GM13976 (cell line): ENCODE results near the gene DCK.
A peak's percentile ranks its signal among the peaks of the same experiment; 100 is the strongest.

Source experiments
- DNase-seq: peaks from one replicate; pipeline ENCODE4 v3.0.0; 2012; ENCODE audit warnings: low spot score
- in situ Hi-C: fragments of 300-500 bp; cut with MboI; formaldehyde crosslinking; loops from one replicate; pipeline ENCODE4 v1.12.0; 2022; ENCODE audit warnings: low sequenced_read_pairs, mixed read lengths, inconsistent platforms; ENCODE audit not compliant: unreplicated experiment
- TF ChIP-seq, protein P1 (sequence below): IDR thresholded peaks from 2 replicates; pipeline ENCODE4 v1.5.1; 2012; ENCODE audit warnings: borderline replicate concordance, mild to moderate bottlenecking; ENCODE audit not compliant: insufficient read depth; ENCODE audit errors: extremely low read depth, missing control alignments, control extremely low read depth

DCK gene

DNA sequence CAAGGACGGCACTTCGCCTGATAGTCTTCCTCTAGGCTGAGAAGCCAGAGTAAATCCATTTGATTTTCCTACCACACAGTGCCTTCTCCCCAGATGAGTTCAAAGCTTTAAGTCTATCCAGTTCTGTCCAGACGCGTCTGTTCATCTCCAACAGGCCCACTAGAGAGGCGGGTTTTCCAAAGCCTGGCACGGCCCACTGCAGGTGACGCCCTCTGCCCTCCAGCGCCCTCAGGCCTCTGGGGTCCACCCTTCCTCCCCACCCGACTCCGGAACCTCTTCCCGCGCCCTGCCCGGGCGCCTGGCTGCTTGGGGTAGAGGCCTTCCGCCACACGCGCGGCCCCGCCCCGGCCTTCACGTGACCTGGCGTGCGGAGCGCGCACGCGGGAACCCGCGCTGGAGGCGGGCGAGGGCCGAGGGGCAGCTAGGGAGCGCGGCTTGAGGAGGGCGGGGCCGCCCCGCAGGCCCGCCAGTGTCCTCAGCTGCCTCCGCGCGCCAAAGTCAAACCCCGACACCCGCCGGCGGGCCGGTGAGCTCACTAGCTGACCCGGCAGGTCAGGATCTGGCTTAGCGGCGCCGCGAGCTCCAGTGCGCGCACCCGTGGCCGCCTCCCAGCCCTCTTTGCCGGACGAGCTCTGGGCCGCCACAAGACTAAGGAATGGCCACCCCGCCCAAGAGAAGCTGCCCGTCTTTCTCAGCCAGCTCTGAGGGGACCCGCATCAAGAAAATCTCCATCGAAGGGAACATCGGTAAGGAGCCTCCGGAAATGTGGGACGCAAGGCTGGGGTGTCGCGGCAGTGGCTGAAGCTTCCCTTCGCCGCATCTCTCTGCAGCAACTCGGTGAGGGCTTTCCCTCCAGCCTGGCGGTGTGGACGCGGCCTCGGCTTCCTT is at the start of gene DCK:
DCK (plus strand) TSS at position 469 of the 888 bp plus-strand sequence; CDS start at position 656, 187 bp downstream.
- peak; percentile 95 for DNase-seq
- in situ Hi-C loops, result no loop called here
- TF ChIP-seq, protein P1, sequence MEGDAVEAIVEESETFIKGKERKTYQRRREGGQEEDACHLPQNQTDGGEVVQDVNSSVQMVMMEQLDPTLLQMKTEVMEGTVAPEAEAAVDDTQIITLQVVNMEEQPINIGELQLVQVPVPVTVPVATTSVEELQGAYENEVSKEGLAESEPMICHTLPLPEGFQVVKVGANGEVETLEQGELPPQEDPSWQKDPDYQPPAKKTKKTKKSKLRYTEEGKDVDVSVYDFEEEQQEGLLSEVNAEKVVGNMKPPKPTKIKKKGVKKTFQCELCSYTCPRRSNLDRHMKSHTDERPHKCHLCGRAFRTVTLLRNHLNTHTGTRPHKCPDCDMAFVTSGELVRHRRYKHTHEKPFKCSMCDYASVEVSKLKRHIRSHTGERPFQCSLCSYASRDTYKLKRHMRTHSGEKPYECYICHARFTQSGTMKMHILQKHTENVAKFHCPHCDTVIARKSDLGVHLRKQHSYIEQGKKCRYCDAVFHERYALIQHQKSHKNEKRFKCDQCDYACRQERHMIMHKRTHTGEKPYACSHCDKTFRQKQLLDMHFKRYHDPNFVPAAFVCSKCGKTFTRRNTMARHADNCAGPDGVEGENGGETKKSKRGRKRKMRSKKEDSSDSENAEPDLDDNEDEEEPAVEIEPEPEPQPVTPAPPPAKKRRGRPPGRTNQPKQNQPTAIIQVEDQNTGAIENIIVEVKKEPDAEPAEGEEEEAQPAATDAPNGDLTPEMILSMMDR, result no peak

DNA sequence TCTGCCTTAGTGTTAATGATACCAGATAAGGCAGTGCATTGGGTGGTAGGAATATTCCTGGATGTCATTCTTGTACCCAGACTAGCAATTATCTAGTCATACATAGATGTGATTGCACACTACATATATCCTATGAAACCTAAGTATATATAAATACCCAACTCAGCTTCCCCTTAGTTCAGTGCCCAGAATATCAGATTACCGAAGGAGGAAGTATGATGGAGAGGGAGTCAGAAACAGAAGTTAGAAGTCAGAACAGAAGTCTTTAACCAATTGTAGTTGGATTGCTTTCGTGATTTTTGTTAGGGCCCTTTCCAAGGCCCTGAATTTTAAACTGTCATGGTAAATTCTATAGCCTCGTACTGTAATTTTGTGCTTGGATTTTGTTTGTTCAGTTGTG is 48.4 kb upstream of the DCK start:
- in situ Hi-C loops, result loop anchor here (25.0 kb wide), 1 partner anchor 92 kb away; no protein-coding TSS in a partner anchor
- no peak for DNase-seq
- TF ChIP-seq, protein P1, result no peak

DNA sequence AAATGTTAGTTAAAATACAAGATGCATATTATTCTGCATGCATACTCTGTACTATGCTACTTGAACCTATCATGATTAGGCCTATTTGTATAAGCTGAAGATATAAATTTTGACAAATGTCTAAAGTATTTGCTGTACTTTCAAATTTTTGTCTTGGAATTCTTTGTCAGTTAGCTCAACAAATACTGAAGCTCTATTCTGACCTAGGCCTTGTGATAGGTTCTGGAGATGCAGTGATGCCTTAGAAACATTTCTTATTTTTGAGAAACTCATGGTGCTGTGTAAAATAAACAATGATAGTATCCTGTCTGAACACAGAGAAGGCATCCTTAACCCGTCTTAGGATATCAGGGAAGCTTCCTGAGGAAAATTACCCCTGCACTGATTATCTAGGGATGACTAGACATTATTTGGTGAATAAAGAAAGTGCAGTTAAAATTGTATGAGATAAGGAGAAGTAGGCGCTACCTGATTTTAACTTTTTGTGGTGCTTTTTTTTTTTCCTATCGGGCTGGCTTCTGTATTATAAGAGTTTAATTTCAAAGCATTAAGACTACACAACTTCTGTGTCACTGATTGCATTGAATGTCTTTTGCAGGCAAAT is 47.9 kb upstream of the DCK start:
- DNase-seq, result no peak
- in situ Hi-C loops, result loop anchor here (25.0 kb wide), 1 partner anchor 92 kb away; no protein-coding TSS in a partner anchor
- TF ChIP-seq, protein P1, result no peak

DNA sequence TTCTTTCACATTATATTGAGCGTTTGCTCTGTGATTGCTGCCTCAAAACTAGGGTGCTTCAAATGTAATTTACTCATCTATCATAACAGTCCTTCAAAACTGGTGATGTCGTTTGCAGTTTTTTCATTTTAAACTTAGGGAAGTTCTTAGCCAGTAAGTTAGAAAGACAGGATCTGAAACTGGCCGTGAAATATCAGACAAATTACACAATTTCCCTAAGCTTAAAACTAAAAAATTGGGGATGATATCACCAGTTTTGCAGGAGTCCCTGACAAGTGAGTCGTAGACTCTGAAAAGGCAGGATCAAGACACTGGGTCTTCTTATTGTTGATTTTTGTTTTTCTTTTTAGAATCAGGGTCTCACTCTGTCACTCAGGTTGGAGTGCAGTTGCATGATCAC is 46.5 kb upstream of the DCK start:
- DNase-seq, result no peak
- TF ChIP-seq, protein P1, result no peak
- in situ Hi-C loops, result loop anchor here (25.0 kb wide), 1 partner anchor 90 kb away; no protein-coding TSS in a partner anchor

DNA sequence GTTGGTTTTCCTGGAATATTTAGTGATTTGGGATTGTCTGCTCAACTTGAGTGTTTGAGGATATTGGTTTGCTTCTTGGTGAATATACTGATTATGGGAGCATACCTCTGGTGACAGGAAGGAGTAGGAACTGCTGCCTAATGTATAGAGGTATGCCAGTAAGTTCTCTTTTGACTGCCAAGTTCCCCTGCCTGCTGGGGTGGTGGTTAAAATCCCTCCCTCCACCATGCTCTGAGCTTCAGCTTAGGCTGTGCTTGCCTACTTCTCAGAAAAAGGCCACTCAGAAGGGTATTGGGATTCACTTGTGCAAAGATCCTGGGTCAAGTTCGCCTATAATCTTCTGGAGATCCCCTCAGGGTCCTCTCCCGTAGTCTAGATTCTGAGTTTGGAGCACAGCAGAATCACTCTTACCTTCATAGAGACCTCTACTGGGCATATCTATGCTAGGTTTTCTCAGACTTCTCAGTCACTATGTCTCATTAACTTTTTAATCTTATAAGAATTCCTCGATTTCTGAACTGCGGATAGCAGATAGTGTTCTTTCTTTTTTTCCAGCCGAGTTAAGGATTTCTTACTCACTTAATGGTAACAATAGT is 44.7 kb upstream of the DCK start:
- in situ Hi-C loops, result loop anchor here (25.0 kb wide), 1 partner anchor 89 kb away; no protein-coding TSS in a partner anchor
- TF ChIP-seq, protein P1, result peak; percentile 7
- DNase-seq, result no peak

DNA sequence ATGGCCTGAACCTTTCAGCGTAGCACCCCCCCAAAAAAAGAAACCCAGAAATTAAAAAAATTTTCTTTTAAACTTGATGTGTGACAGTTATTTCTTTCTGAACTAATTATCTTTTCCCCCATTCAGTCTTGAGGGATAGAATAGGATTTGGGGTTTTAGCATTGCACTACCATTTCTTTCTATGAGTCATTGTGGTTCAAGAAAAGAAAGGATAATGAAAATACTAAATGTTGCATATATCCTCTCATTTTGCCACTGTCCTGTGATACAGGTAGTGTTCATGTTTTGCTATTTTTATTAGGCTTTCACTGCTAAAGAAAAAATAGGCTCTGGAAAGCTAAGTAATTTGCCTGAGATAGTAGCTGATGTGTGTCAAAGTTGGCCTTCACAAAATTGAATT is 39.4 kb upstream of the DCK start:
- TF ChIP-seq, protein P1, result no peak
- in situ Hi-C loops, result no loop called here
- no peak for DNase-seq
